GM12892 (cell line): ENCODE data around the gene LAMTOR5.

ENCODE experiments used
- POLR2A ChIP-seq: IDR thresholded peaks from 2 replicates; pipeline ENCODE4 v1.6.1; 2011; ENCODE audit warnings: low read depth, low read length, control low read depth
- TAF1 ChIP-seq: IDR thresholded peaks from 2 replicates; pipeline ENCODE4 v1.6.1; 2011; ENCODE audit warnings: low read depth, mild to moderate bottlenecking, control low read depth, low read length, borderline replicate concordance

DNA sequence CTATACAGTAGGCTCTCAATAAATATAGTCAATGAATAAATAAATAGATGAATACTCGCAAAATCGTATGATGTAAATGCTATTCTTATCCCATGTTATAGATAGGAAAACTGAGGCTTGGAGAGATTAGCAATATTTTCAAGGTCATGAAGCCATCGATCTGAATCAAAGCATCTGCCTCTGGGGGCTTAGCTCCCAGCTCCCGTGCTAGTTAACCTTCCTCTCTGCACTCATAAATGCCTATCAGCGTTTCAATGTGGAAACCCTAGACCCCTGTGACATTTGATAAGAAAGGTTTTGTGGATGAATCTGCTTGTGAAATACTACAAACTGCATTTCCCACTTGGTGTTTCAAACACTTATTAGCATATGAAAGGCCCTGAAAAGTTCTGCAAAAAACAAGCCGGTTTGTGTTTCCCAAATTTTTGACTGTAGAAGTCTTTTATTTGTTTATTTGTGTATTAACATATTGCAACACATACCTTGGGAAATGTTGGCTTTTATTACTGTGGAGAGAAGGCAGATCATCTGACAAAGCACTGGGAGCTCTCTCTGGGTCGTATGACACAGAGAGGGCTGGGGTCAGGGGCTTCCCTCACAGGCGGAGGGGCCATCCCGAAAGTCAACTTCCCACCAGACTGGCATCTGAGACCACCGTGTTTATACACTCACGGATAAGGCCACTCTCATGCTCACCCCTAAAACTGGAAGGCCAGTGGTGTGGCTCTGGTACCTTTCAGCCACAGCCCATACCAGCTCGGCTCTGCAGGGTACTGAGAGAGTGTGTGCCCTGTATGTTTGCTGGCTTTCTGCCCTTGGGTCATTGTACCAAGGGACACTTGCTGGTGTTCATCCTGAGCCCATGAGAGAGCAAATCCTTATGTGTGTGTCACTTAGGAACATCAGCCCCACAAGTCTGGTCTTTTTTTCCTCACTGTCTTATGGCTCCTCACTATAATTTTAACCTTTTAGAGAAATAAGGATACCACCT lies 42.5 kb upstream of the LAMTOR5 start:
- TF ChIP-seq TAF1 (no peak), POLR2A (no peak)
